Endodermal cell (in vitro differentiated cells): Measurements from ENCODE around the gene MYL7. TPM values are rescaled to one million over a fixed set of nuclear protein-coding genes. Genes with fewer than 3 reads are reported as not detected.
A peak's percentile ranks its signal among the peaks of the same experiment; 100 is the strongest.

Experiments
- DNase-seq: peaks from one replicate; pipeline ENCODE4 v3.0.0-alpha.2; 2017
- H3K27ac ChIP-seq: 2 replicates; pipeline ENCODE4 v1.5.1; 2013; ENCODE audit warnings: mild to moderate bottlenecking, low read depth, low read length, moderate library complexity
- H3K27me3 ChIP-seq: 2 replicates; pipeline ENCODE4 v1.6.1; 2013; ENCODE audit warnings: mild to moderate bottlenecking, low read length, moderate library complexity; ENCODE audit not compliant: insufficient read depth, control insufficient read depth, poor library complexity, severe bottlenecking
- H3K36me3 ChIP-seq: 2 replicates; pipeline ENCODE4 v1.7.0; 2013; ENCODE audit warnings: mild to moderate bottlenecking, low read length, moderate library complexity; ENCODE audit not compliant: control insufficient read depth, insufficient read depth
- H3K4me1 ChIP-seq: one replicate; pipeline ENCODE4 v1.7.0; 2013; ENCODE audit warnings: low read length; ENCODE audit not compliant: control insufficient read depth, insufficient read depth
- H3K4me3 ChIP-seq: 2 replicates; pipeline ENCODE4 v1.5.1; 2013; ENCODE audit warnings: mild to moderate bottlenecking, low read length, moderate library complexity
- H3K9ac ChIP-seq: 2 replicates; pipeline ENCODE4 v1.6.1; 2013; ENCODE audit warnings: mild to moderate bottlenecking, low read length, moderate library complexity; ENCODE audit not compliant: poor library complexity, severe bottlenecking; ENCODE audit errors: extremely low read depth
- H3K9me3 ChIP-seq: 2 replicates; pipeline ENCODE4 v1.6.1; 2013; ENCODE audit warnings: mild to moderate bottlenecking, low read length, moderate library complexity; ENCODE audit not compliant: control insufficient read depth
- H3K27ac Mint-ChIP-seq: 2 replicates; pipeline ENCODE4 v1.8.0; 2020; ENCODE audit warnings: mixed read lengths
- H3K27me3 Mint-ChIP-seq: 2 replicates; pipeline ENCODE4 v1.8.0; 2021; ENCODE audit warnings: mild to moderate bottlenecking, mixed read lengths; ENCODE audit not compliant: insufficient read depth
- H3K36me3 Mint-ChIP-seq: 2 replicates; pipeline ENCODE4 v1.8.0; 2020; ENCODE audit warnings: low read depth, mixed read lengths
- H3K4me1 Mint-ChIP-seq: 2 replicates; pipeline ENCODE4 v1.8.0; 2020; ENCODE audit warnings: mixed read lengths
- H3K4me3 Mint-ChIP-seq: 2 replicates; pipeline ENCODE4 v1.8.0; 2020; ENCODE audit warnings: mild to moderate bottlenecking, moderate library complexity, mixed read lengths
- H3K9me3 Mint-ChIP-seq: 2 replicates; pipeline ENCODE4 v1.8.0; 2020; ENCODE audit warnings: mild to moderate bottlenecking, mixed read lengths
- CTCF ChIP-seq: fragments of 200-600 bp; sonication (generic); conservative IDR thresholded peaks from 2 replicates; pipeline ENCODE4 v1.5.0; 2021; ENCODE audit warnings: antibody characterized with exemption, mild to moderate bottlenecking
- WGBS, 2 experiments: methylation state at CpG; one replicate each; pipeline versions ENCODE4 v1.1.5 to v1.1.7; 2013; ENCODE audit warnings: missing lambda C conversion rate in 2 of 2, mixed read lengths in 1 of 2; ENCODE audit not compliant: insufficient coverage in 1 of 2, insufficient read length in 1 of 2; 5-methylcytosine and 5-hydroxymethylcytosine counted together
- total RNA-seq, 2 donors: library from RNA; stranded (reverse); fragmentation: NEBNext Ultra II Directional in 1 of 2; extraction: Animal tissue kit (Norgen Biotek cat#: 25700) in 1 of 2; gene quantifications; 2 replicates in 1 of 2; 3 replicates in 1 of 2; pipeline ENCODE4 v1.2.1, GENCODE V29; 2021

MYL7 gene
- total RNA-seq, 2 donors from 2014 or later, result 115 to 120 TPM

GRCh38 chr7:44139311-44140010, 1.7 kb downstream of the MYL7 start:
- Histone ChIP-seq H3K4me1 (peaks cover 9% of the 10 kb centered on the region), H3K27ac (no peak overlapping the region), H3K9ac (no peak overlapping the region), H3K36me3 (peaks cover 3% of the 10 kb centered on the region), H3K27me3 (peaks cover 11% of the 10 kb centered on the region), H3K9me3 (no peaks in the 10 kb centered on the region), H3K4me3 (peak overlapping the region; percentile 72)
- no peak for TF ChIP-seq CTCF
- no peak overlapping the region for H3K4me3 Mint-ChIP-seq
- peaks cover 7% of the 10 kb centered on the region for H3K4me1 Mint-ChIP-seq
- no peak overlapping the region for H3K27ac Mint-ChIP-seq
- peaks cover 38% of the 10 kb centered on the region for H3K27me3 Mint-ChIP-seq
- H3K9me3 Mint-ChIP-seq, result no peaks in the 10 kb centered on the region
- WGBS, 2 experiments, result 94% methylated on average over 6 to 14 of the region's 14 CpGs
- H3K36me3 Mint-ChIP-seq, result no peaks in the 10 kb centered on the region
- no peak for DNase-seq

GRCh38 chr7:44138698-44139097, 2.4 kb downstream of the MYL7 start:
- peaks cover 4% of the 10 kb centered on the region for H3K27me3 ChIP-seq
- WGBS, 2 experiments, result 91 to 95% methylated on average over 6 to 8 of the region's 8 CpGs
- Mint-ChIP-seq H3K4me1 (peaks cover 7% of the 10 kb centered on the region), H3K27me3 (peaks cover 36% of the 10 kb centered on the region), H3K36me3 (no peaks in the 10 kb centered on the region), H3K9me3 (no peaks in the 10 kb centered on the region), H3K27ac (no peak overlapping the region), H3K4me3 (no peak overlapping the region)
- H3K4me1 ChIP-seq, result peaks cover 9% of the 10 kb centered on the region
- H3K27ac ChIP-seq, result no peak overlapping the region
- no peak overlapping the region for H3K4me3 ChIP-seq
- DNase-seq, result no peak
- TF ChIP-seq CTCF, result no peak
- H3K9ac ChIP-seq, result no peak overlapping the region
- no peaks in the 10 kb centered on the region for H3K9me3 ChIP-seq
- peaks cover 3% of the 10 kb centered on the region for H3K36me3 ChIP-seq

- no peak overlapping the region for H3K27ac Mint-ChIP-seq
- H3K36me3 Mint-ChIP-seq, result no peaks in the 10 kb centered on the region
- TF ChIP-seq CTCF, result no peak
- H3K4me1 ChIP-seq, result peaks cover 14% of the 10 kb centered on the region
- H3K27ac ChIP-seq, result no peak overlapping the region
- peaks cover 20% of the 10 kb centered on the region for H3K4me1 Mint-ChIP-seq
- no peaks in the 10 kb centered on the region for H3K9me3 Mint-ChIP-seq
- H3K9ac ChIP-seq, result no peak overlapping the region
- no peaks in the 10 kb centered on the region for H3K9me3 ChIP-seq
- no peak for DNase-seq
- H3K27me3 Mint-ChIP-seq, result peaks cover 31% of the 10 kb centered on the region
- WGBS, 2 experiments, result 94% methylated on average over 5 of the region's 5 CpGs
- H3K27me3 ChIP-seq, result no peaks in the 10 kb centered on the region
- peaks cover 3% of the 10 kb centered on the region for H3K36me3 ChIP-seq
- H3K4me3 ChIP-seq, result no peak overlapping the region
- no peak overlapping the region for H3K4me3 Mint-ChIP-seq
These were observed 4.4 kb downstream of the MYL7 start for GRCh38 chr7:44136731-44137130.
